Measurements from ENCODE around the gene TAS2R60.

DNA sequence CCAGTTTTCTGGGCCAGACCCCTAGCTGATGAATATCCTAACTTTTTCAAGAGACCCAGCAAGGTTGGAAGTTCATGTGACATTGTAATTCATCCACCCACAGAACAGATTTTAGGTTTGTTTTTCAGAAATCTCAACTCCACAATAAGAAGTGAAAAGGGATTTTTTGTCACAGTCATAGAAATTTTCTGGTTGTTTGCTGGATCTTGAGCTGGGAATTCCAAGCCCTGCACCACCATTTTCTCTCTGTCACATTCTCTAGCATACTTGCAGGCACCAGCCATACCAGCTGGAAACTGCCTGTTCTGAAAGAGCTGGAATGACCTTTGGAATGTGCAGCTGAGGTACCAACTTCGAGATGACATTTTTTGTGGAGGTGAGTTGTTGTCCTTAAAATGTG, 8.5 kb downstream of the TAS2R60 start:
- TF ChIP-seq, protein P1, sequence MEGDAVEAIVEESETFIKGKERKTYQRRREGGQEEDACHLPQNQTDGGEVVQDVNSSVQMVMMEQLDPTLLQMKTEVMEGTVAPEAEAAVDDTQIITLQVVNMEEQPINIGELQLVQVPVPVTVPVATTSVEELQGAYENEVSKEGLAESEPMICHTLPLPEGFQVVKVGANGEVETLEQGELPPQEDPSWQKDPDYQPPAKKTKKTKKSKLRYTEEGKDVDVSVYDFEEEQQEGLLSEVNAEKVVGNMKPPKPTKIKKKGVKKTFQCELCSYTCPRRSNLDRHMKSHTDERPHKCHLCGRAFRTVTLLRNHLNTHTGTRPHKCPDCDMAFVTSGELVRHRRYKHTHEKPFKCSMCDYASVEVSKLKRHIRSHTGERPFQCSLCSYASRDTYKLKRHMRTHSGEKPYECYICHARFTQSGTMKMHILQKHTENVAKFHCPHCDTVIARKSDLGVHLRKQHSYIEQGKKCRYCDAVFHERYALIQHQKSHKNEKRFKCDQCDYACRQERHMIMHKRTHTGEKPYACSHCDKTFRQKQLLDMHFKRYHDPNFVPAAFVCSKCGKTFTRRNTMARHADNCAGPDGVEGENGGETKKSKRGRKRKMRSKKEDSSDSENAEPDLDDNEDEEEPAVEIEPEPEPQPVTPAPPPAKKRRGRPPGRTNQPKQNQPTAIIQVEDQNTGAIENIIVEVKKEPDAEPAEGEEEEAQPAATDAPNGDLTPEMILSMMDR (IDR thresholded peaks at IDR 0.05; ENCODE audit: insufficient read depth, low read depth, low read length), result no peak
- no peak for TF ChIP-seq EZH2 (IDR thresholded peaks at IDR 0.05; ENCODE audit: insufficient read depth, low read length)
